ENCODE measurements around the gene SH2D1B.
"Not testable (repeated sequence)": the region's sequence is repeated elsewhere in the genome, so short reads cannot be mapped to it uniquely, and the experiment has no call there.

Gene SH2D1B

DNA sequence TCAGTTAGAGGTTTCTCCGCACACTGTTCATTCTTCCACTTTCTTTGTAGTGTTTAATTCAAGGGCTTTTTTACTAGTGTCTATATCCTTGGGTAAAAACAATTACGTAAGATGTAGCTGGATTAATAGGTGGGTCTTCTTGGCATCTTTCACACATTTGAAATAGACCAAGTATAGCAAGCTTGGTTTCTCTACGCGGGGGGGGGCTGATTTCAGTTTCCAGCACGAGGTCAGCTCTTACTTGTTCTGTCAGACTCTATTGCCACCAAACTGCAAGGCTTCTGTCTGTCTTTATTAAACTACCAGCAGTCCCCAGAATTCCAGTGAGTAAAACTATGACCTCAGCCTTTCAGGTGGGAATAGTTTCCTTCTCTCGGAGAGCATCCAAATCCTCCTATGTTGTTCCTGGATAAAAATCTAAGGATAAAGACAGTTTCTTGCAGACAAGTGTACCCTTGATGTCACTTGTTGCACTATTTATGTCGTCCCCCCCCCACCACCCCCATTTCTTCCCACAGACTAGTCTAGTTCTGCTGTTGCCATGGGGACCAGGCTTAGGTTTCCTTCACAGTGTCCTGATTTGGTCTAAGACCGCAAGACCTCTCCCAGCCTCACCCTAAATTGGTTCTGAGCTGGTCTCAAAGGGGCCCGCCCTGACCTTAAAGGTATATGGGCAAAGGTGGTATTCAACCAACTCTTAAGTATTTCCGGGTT is 52.3 kb downstream of the SH2D1B start:
- no peak for DNase-seq

DNA sequence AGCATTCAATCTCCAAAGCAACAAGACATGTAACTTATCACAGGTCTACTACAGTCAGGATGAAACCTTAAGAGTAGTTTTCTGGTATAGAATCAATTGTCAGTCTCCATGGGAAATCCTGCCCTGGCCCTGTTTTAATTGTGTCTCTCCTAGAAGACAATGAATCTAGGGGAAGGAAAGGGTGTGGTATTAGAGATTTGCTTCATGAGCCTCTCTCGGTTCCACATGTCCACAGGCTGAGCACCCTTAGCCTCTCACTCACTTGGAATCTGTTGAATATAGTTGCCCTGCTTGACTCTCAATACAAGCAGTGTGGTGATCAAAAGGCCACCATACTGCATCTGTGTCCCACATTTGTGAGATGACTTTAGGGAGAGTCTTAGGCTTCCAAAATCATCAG is 53.0 kb downstream of the SH2D1B start:
- DNase-seq, result no peak

DNA sequence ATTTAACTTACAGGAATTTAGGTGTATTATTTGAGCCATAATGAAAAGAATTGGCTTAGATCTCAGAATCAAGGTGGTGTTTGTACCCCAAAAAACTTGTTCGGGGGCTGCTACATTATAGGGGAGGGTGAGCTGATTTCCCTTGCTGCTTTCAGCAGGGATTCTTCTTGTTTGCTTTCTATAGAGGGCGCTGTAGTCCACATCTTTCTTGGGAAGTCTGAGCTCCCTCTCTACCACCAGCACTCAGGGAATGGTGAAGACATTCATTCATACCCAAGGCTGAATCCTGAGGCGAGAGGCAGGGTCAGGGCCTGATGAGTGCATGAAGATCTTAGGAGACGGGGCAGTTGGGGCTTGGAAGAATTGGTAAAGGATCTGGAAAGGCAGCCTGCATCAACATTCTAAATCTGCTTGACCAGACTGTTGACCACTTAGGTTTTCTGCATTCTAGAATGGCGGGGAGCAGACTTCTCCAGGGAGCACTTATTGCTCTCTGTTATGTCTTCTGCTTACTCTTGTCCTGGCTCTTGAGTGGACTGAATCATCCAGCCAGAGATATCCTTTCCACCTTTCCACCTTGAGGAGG is 54.2 kb downstream of the SH2D1B start:
- no peak for DNase-seq

DNA sequence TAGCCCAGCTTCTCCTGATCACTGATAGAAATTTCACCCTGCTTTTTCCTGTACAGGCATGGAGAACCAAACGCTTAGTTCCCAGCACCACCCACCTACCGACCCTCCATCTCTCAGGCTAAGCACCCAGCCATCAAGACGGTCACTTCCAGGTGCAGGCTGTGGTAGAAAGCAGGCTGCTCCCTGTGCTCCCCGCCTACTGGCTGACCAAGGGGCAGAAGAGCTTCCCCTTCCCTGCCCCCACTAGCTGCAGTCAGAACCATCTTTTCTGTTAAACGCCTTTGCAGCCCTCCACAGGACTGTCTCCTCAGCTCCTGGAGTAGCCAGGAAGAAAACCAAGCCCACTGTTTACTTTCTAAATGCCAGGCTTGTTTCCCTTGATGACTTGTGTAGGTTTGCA is 58.2 kb downstream of the SH2D1B start:
- DNase-seq, result no peak

DNA sequence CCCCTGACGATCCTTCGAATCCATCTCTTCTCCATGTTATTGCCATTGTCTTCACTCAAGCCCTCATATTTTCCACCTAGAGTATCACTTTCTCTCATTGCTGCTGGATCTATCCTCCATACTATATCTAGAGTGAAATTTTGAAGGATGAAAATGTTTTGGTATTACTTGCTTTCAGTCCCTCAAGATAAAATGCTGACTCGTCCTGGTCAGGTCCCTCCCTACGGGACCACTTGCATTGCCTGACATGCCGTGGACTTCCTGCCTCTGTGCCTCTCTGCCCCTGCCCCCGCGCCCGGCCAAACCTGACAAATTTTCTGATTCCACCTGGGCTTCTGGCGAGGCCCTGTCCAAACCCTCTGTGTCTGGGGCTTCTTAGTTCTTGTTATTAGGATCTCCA is 58.9 kb downstream of the SH2D1B start:
- no peak for DNase-seq

DNA sequence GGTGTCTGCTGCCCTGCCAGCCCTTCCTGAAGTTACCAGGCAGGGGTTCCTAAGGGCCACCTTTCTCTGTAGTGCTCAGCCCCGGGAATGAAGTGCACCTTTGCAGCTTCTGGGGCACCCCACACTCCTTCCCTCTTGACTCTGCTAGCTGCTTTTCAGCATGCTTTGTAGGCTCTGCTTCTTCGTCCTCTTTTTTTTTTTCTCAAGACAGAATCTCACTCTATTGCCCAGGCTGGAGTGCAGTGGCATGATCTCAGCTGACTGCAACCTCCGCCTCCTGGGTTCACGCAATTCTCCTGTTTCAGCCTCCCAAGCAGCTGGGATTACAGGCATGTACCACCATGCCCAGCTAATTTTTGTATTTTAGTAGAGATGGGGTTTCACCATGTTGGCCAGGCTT is 60.1 kb downstream of the SH2D1B start:
- not testable (repeated sequence) for DNase-seq

DNA sequence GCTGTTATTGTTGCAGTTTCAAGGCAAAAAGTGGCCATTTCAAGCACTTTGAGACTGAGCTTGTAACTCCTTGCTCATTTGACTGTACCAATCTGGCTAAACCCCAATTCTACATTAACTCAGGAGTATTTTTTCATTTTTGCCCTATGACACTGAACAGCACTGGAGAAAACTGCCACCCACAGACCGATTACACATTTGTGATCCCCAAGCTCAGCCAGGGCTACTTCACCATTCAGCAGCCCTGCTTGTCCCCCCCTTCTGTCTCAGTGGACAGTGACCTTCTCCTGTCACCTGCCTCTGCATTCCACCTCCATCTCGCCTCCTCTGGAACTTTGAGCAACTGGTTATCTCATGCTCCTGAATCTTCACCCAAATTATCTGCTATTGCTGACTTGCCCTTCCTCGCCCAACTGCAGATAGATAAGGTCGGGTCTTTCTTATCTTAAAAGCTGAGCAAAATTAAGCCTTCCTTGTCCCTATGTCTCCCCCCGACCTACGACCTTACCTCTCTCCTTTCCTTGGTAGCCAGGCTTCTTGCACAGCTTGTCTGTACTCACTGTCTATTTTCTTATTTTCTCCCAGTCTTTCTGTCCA is 60.6 kb downstream of the SH2D1B start:
- DNase-seq, result no peak

DNA sequence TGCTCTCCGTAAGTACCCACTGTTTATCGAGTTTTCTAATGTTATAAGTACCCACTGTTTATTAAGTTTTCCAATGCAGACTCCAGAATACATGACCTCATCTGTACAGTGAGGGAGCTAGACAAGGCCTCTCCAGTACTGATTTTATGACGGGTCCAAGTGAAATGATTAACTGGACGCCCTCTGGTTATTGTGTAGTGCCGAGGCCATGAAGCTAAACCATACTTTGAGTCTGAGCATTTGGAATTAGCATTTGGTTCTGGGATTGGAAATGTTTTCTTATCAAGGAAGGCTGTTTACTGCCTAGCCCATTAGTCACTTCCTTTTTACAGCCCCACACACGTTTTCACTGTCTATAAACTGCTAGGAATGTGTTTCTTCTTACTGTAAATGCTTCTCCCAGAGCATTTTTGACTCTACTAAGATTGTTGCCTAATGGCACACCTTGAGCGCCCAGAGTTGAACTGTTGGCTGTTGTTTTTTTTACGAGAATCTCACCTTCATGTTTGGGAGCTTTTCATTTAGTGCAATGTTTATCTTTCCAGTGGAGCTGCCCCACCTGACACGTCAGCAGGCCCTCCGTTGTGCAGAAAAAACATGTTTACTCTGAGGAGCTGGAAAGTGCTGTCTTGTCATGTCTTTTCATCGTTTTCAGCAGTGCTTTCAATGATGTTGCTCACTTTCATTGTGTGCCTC is 62.2 kb downstream of the SH2D1B start:
- DNase-seq, result no peak

DNA sequence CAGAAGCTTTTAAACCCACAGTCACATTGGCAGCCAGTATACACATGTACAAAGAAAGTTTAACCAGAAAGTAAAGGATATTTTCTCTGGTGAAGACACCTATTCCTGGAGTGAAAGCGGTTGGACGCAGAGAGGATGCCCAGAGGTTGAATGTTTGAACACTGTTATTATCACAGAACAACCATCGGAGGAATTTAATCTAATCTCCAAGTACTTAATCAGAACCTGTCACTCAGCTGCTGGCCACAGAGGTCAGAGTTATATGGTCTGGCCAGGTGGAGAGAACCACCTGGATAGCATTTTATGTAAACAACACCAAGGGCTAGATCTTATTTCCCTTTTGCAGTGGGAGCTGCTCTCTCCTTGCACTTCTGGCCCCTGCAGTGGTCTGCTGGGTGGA is 64.7 kb downstream of the SH2D1B start:
- no peak for DNase-seq
